IMR-90 (cell line): Measurements from ENCODE around the gene PPIL6.

Source experiments
- BHLHE40 ChIP-seq: fragments of 150-350 bp; IDR thresholded peaks from 2 replicates; pipeline ENCODE4 v1.6.1; 2016; ENCODE audit warnings: mild to moderate bottlenecking, low read depth, low read length
- FOS ChIP-seq: fragments of 150-350 bp; IDR thresholded peaks from 2 replicates; pipeline ENCODE4 v1.6.1; 2016; ENCODE audit warnings: low read depth, low read length
- MAFK ChIP-seq: IDR thresholded peaks from 2 replicates; pipeline ENCODE4 v1.6.1; 2012; ENCODE audit warnings: low read depth, low read length, improper control_type of control experiment
- MAZ ChIP-seq: IDR thresholded peaks from 2 replicates; pipeline ENCODE4 v1.6.1; 2012; ENCODE audit warnings: low read depth, mild to moderate bottlenecking, low read length, improper control_type of control experiment, moderate library complexity, borderline replicate concordance
- MXI1 ChIP-seq: IDR thresholded peaks from 2 replicates; pipeline ENCODE4 v1.6.1; 2012; ENCODE audit warnings: low read depth, mild to moderate bottlenecking, low read length, moderate library complexity, borderline replicate concordance
- POLR2A ChIP-seq: IDR thresholded peaks from 2 replicates; pipeline ENCODE4 v1.6.1; 2012; ENCODE audit warnings: mild to moderate bottlenecking, low read depth, low read length
- RAD21 ChIP-seq: IDR thresholded peaks from 2 replicates; pipeline ENCODE4 v1.6.1; 2012; ENCODE audit warnings: low read length, improper control_type of control experiment
- RCOR1 ChIP-seq: IDR thresholded peaks from 2 replicates; pipeline ENCODE4 v1.6.1; 2012; ENCODE audit warnings: mild to moderate bottlenecking, low read length, improper control_type of control experiment; ENCODE audit not compliant: insufficient replicate concordance
- RFX5 ChIP-seq: IDR thresholded peaks from 2 replicates; pipeline ENCODE4 v1.8.0; 2012; ENCODE audit warnings: low read depth, mild to moderate bottlenecking, low read length, moderate library complexity
- TF ChIP-seq, protein P1 (sequence below): conservative IDR thresholded peaks from 2 replicates; pipeline ENCODE4 v1.5.1; 2012; ENCODE audit warnings: mild to moderate bottlenecking, low read depth, low read length, improper control_type of control experiment
- TF ChIP-seq, protein P2 (sequence below): fragments of 150-350 bp; IDR thresholded peaks from 2 replicates; pipeline ENCODE4 v1.6.1; 2016; ENCODE audit warnings: low read depth, mild to moderate bottlenecking, low read length, moderate library complexity, borderline replicate concordance
- TF ChIP-seq, protein P3 (sequence below): fragments of 150-350 bp; IDR thresholded peaks from 2 replicates; pipeline ENCODE4 v1.6.1; 2017; ENCODE audit warnings: mild to moderate bottlenecking, antibody characterized with exemption, low read length, low read depth

DNA sequence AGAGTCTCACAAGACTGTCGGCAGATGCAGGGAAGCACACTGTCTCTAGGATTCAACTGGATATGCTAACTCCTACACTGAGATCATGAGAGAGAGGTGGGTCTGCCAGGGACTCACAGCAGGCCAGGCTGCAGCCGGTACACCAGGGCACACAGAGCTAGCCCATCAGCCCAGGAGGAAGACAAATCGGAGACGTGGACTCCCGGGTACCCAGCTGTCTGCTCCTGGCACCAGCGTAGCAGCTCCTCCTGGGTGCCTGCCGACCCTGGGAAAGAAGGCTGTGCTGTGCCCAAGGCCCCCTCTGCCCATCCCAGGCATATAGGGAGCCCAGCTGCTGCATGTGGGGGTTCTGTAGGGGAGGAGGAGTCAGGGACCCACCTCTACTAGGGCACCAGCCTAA is 8.2 kb upstream of the PPIL6 start:
- TF ChIP-seq MXI1 (no peak), POLR2A (no peak), FOS (no peak), BHLHE40 (no peak), MAFK (no peak), RCOR1 (no peak), MAZ (no peak), RFX5 (no peak), RAD21 (no peak)
- TF ChIP-seq, protein P1, sequence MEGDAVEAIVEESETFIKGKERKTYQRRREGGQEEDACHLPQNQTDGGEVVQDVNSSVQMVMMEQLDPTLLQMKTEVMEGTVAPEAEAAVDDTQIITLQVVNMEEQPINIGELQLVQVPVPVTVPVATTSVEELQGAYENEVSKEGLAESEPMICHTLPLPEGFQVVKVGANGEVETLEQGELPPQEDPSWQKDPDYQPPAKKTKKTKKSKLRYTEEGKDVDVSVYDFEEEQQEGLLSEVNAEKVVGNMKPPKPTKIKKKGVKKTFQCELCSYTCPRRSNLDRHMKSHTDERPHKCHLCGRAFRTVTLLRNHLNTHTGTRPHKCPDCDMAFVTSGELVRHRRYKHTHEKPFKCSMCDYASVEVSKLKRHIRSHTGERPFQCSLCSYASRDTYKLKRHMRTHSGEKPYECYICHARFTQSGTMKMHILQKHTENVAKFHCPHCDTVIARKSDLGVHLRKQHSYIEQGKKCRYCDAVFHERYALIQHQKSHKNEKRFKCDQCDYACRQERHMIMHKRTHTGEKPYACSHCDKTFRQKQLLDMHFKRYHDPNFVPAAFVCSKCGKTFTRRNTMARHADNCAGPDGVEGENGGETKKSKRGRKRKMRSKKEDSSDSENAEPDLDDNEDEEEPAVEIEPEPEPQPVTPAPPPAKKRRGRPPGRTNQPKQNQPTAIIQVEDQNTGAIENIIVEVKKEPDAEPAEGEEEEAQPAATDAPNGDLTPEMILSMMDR: no peak
- TF ChIP-seq, protein P2, sequence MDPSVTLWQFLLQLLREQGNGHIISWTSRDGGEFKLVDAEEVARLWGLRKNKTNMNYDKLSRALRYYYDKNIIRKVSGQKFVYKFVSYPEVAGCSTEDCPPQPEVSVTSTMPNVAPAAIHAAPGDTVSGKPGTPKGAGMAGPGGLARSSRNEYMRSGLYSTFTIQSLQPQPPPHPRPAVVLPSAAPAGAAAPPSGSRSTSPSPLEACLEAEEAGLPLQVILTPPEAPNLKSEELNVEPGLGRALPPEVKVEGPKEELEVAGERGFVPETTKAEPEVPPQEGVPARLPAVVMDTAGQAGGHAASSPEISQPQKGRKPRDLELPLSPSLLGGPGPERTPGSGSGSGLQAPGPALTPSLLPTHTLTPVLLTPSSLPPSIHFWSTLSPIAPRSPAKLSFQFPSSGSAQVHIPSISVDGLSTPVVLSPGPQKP: no peak
- TF ChIP-seq, protein P3, sequence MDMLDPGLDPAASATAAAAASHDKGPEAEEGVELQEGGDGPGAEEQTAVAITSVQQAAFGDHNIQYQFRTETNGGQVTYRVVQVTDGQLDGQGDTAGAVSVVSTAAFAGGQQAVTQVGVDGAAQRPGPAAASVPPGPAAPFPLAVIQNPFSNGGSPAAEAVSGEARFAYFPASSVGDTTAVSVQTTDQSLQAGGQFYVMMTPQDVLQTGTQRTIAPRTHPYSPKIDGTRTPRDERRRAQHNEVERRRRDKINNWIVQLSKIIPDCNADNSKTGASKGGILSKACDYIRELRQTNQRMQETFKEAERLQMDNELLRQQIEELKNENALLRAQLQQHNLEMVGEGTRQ: no peak
